WTC11 (cell line): Measurements from ENCODE around the gene CPNE4. TPM values are rescaled to one million over a fixed set of nuclear protein-coding genes. Genes with fewer than 3 reads are reported as not detected.

Experiments
- ATAC-seq: fragments of 200-7000 bp; cut with Tn5 transposase; 2 replicates; pipeline ENCODE4 v1.10.0; 2021; ENCODE audit warnings: mild to moderate bottlenecking, moderate library complexity
- CTCF ChIA-PET: fragments of 300-600 bp; sonication (Branson Sonifier 250); formaldehyde crosslinking; loops from one replicate; lab custom pipeline; 2021; ENCODE audit warnings: antibody characterized with exemption; lab: Charles Lee
- POLR2A ChIA-PET: fragments of 350-600 bp; sonication (Branson Sonifier 250); formaldehyde crosslinking; loops from one replicate; lab custom pipeline; 2021; ENCODE audit warnings: antibody characterized with exemption; lab: Charles Lee
- DNase-seq: peaks from one replicate; pipeline ENCODE4 v3.0.0; 2021; ENCODE audit warnings: low spot score
- H3K27ac Mint-ChIP-seq: 2 replicates; pipeline ENCODE4 v1.8.0; 2021; ENCODE audit warnings: mixed read lengths
- H3K27me3 Mint-ChIP-seq: 2 replicates; pipeline ENCODE4 v1.8.0; 2021; ENCODE audit warnings: low read depth, mild to moderate bottlenecking, moderate library complexity, mixed read lengths
- H3K36me3 Mint-ChIP-seq: 2 replicates; pipeline ENCODE4 v1.8.0; 2021; ENCODE audit warnings: mixed read lengths
- H3K4me1 Mint-ChIP-seq: 2 replicates; pipeline ENCODE4 v1.8.0; 2022; ENCODE audit warnings: mixed read lengths
- H3K4me3 Mint-ChIP-seq: 2 replicates; pipeline ENCODE4 v1.8.0; 2021; ENCODE audit warnings: mild to moderate bottlenecking, moderate library complexity, mixed read lengths
- H3K9me3 Mint-ChIP-seq: 2 replicates; pipeline ENCODE4 v1.8.0; 2021; ENCODE audit warnings: mixed read lengths
- ARID4B ChIP-seq: sonication (generic); formaldehyde crosslinking; IDR thresholded peaks from 2 replicates; pipeline ENCODE4 v1.8.0; 2023; ENCODE audit warnings: missing genetic modification reagents, mild to moderate bottlenecking, borderline replicate concordance
- E2F5 ChIP-seq: sonication (generic); formaldehyde crosslinking; IDR thresholded peaks from 2 replicates; pipeline ENCODE4 v1.8.1; 2022; ENCODE audit warnings: mild to moderate bottlenecking, moderate library complexity, missing genetic modification reagents
- ELF4 ChIP-seq: sonication (generic); formaldehyde crosslinking; IDR thresholded peaks from 2 replicates; pipeline ENCODE4 v1.8.1; 2022; ENCODE audit warnings: low read depth, mild to moderate bottlenecking, moderate library complexity, missing genetic modification reagents
- EMX1 ChIP-seq: fragments of 250-450 bp; sonication (Bioruptor Pico); IDR thresholded peaks from 2 replicates; pipeline ENCODE4 v1.8.0; 2021; ENCODE audit warnings: mild to moderate bottlenecking
- FOXP1 ChIP-seq: sonication (generic); formaldehyde crosslinking; IDR thresholded peaks from 2 replicates; pipeline ENCODE4 v1.8.0; 2022; ENCODE audit warnings: missing genetic modification reagents, mild to moderate bottlenecking, moderate library complexity, borderline replicate concordance
- FOXP4 ChIP-seq: sonication (generic); formaldehyde crosslinking; IDR thresholded peaks from 2 replicates; pipeline ENCODE4 v1.8.0; 2022; ENCODE audit warnings: mild to moderate bottlenecking, missing genetic modification reagents
- IRF2 ChIP-seq: sonication (generic); formaldehyde crosslinking; IDR thresholded peaks from 2 replicates; pipeline ENCODE4 v1.8.0; 2022; ENCODE audit warnings: low read depth, missing genetic modification reagents, borderline replicate concordance
- JAZF1 ChIP-seq: fragments of 250-450 bp; sonication (Bioruptor Pico); IDR thresholded peaks from 2 replicates; pipeline ENCODE4 v1.9.0; 2021; ENCODE audit warnings: moderate library complexity, mild to moderate bottlenecking, inconsistent platforms
- NFE2L1 ChIP-seq: sonication (generic); formaldehyde crosslinking; IDR thresholded peaks from 2 replicates; pipeline ENCODE4 v1.8.1; 2023; ENCODE audit warnings: missing genetic modification reagents
- NR1H2 ChIP-seq: sonication (generic); formaldehyde crosslinking; IDR thresholded peaks from 2 replicates; pipeline ENCODE4 v1.9.0; 2021; ENCODE audit warnings: mild to moderate bottlenecking, moderate library complexity, missing genetic modification reagents
- NR3C1 ChIP-seq: sonication (generic); formaldehyde crosslinking; conservative IDR thresholded peaks from 2 replicates; pipeline ENCODE4 v1.8.1; 2023; ENCODE audit warnings: low read depth, mild to moderate bottlenecking, missing genetic modification reagents
- OVOL2 ChIP-seq: fragments of 250-450 bp; sonication (Bioruptor Pico); IDR thresholded peaks from 2 replicates; pipeline ENCODE4 v1.9.0; 2021; ENCODE audit warnings: mild to moderate bottlenecking, borderline replicate concordance
- PRRX2 ChIP-seq: fragments of 250-450 bp; sonication (Bioruptor Pico); IDR thresholded peaks from 2 replicates; pipeline ENCODE4 v1.8.0; 2021; ENCODE audit warnings: mild to moderate bottlenecking
- TEAD1 ChIP-seq: sonication (generic); formaldehyde crosslinking; IDR thresholded peaks from 2 replicates; pipeline ENCODE4 v1.8.0; 2022; ENCODE audit warnings: mild to moderate bottlenecking, missing genetic modification reagents
- ZMAT4 ChIP-seq: fragments of 250-450 bp; sonication (Bioruptor Pico); IDR thresholded peaks from 2 replicates; pipeline ENCODE4 v1.9.0; 2021; ENCODE audit warnings: mild to moderate bottlenecking
- ZNF121 ChIP-seq: sonication (generic); formaldehyde crosslinking; IDR thresholded peaks from 2 replicates; pipeline ENCODE4 v1.8.0; 2023; ENCODE audit warnings: missing genetic modification reagents
- ZNF219 ChIP-seq: sonication (generic); formaldehyde crosslinking; IDR thresholded peaks from 2 replicates; pipeline ENCODE4 v1.8.0; 2023; ENCODE audit warnings: missing genetic modification reagents, mild to moderate bottlenecking, borderline replicate concordance
- total RNA-seq: library from RNA; stranded (reverse); gene quantifications from 3 replicates; pipeline ENCODE4 v1.2.3, GENCODE V29; 2021
- TF ChIP-seq, protein P1 (sequence below): sonication (generic); formaldehyde crosslinking; IDR thresholded peaks from 2 replicates; pipeline ENCODE4 v1.8.1; 2023; ENCODE audit warnings: mild to moderate bottlenecking, missing genetic modification reagents, moderate library complexity
- TF ChIP-seq, protein P2 (sequence below): sonication (generic); formaldehyde crosslinking; conservative IDR thresholded peaks from 2 replicates; pipeline ENCODE4 v1.8.1; 2022; ENCODE audit warnings: mild to moderate bottlenecking, missing genetic modification reagents

The CPNE4 gene
- total RNA-seq, 1 experiment from 2014 or later, result 2.4 TPM

- Mint-ChIP-seq H3K4me1 (peaks cover 11% of the 10 kb centered on the region), H3K9me3 (no peaks in the 10 kb centered on the region), H3K27me3 (no peaks in the 10 kb centered on the region), H3K36me3 (no peaks in the 10 kb centered on the region)
- ATAC-seq (no peak), DNase-seq (no peak)
- ChIA-PET POLR2A (no interaction called here), CTCF (no interaction called here)
- TF ChIP-seq ZNF219, result no peak
- no peak for TF ChIP-seq NR1H2 (CRISPR knock-in tag)
- no peak for TF ChIP-seq PRRX2 (CRISPR knock-in tag)
- TF ChIP-seq NR3C1 (CRISPR knock-in tag), result no peak
- TF ChIP-seq TEAD1, result no peak
- TF ChIP-seq, all 79 proteins: peak for 0
- Mint-ChIP-seq H3K4me3 (no peak overlapping the region), H3K27ac (no peak overlapping the region)
Observed at GRCh38 chr3:131551761-131552160, 483.1 kb downstream of the CPNE4 start.

DNA sequence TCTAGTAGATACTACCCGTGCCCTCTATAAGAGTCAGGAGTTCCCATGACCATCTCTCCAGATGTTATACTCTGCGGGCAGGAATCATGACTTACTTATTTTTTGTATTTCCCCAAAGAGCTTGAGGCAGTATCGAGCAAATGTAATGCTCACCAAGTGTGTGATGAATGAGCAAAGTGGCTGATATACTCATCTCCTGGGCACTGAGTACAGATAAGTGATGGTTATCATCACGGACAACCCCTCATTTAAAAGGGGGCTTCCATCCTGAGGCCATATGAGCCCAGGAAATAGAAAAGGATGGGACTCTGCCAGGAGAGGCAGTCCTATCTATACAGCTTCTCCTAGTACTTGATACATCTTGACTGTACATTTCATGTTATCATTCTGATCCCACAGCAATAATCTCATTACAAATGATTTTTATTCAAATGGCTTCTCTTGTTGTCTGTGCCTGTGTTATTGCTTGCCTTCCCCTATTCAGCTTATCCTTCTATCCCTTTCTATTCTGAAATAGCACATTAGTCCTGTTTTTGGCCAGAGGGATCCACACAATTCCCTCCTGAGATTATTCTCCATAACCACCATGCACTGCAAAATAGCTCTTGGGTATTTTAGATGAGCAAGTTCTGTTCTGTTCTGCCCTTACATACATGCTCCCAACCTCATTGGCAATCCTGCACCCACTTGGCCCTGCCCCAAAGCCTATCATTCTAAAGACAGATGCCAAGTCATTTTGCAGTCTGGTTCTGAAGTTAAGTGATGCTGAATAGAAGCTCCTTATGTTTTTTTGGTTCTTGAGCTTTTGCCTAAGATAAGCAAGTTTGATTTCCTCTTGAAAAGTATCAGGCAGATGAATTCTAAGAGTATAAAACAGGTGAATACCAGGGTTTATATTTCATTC is 484.0 kb downstream of the CPNE4 start:
- Mint-ChIP-seq H3K4me3 (no peak overlapping the region), H3K4me1 (peaks cover 11% of the 10 kb centered on the region), H3K27me3 (no peaks in the 10 kb centered on the region), H3K36me3 (no peaks in the 10 kb centered on the region), H3K9me3 (no peaks in the 10 kb centered on the region), H3K27ac (no peak overlapping the region)
- TF ChIP-seq, protein P1, sequence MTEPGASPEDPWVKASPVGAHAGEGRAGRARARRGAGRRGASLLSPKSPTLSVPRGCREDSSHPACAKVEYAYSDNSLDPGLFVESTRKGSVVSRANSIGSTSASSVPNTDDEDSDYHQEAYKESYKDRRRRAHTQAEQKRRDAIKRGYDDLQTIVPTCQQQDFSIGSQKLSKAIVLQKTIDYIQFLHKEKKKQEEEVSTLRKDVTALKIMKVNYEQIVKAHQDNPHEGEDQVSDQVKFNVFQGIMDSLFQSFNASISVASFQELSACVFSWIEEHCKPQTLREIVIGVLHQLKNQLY, result no peak
- TF ChIP-seq IRF2, result no peak
- TF ChIP-seq ARID4B (CRISPR knock-in tag), result no peak
- TF ChIP-seq, protein P2, sequence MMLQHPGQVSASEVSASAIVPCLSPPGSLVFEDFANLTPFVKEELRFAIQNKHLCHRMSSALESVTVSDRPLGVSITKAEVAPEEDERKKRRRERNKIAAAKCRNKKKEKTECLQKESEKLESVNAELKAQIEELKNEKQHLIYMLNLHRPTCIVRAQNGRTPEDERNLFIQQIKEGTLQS (CRISPR knock-in tag), result no peak
- TF ChIP-seq FOXP4, result no peak
- no peak for TF ChIP-seq NFE2L1 (CRISPR knock-in tag)
- TF ChIP-seq EMX1, result no peak
- TF ChIP-seq JAZF1 (CRISPR knock-in tag), result no peak
- TF ChIP-seq ZMAT4 (CRISPR knock-in tag), result no peak
- TF ChIP-seq ELF4 (CRISPR knock-in tag), result no peak
- TF ChIP-seq FOXP1 (CRISPR knock-in tag), result no peak
- no peak for TF ChIP-seq ZNF121 (CRISPR knock-in tag)
- TF ChIP-seq E2F5 (CRISPR knock-in tag), result no peak
- no peak for TF ChIP-seq OVOL2 (CRISPR knock-in tag)
- TF ChIP-seq PRRX2 (CRISPR knock-in tag), result no peak
- ChIA-PET CTCF (interaction anchor here (1.1 to 2.8 kb wide), 8 partner anchors 11 to 660 kb away, joined by 3 to 12 read pairs (median 8); no protein-coding TSS in a partner anchor), POLR2A (no interaction called here)
- DNase-seq (no peak), ATAC-seq (no peak)
